ENCODE results near the gene ZNF227.
"Not testable (repeated sequence)": the region's sequence is repeated elsewhere in the genome, so short reads cannot be mapped to it uniquely, and the experiment has no call there.

The ZNF227 gene

GRCh38 chr19:44236384-44236783 is 24.1 kb downstream of the ZNF227 start:
- no peak for DNase-seq (ENCODE audit: low read depth in 2 of 2)

- DNase-seq (ENCODE audit: low read depth in 2 of 2) = not testable (repeated sequence)
Measured at GRCh38 chr19:44252332-44252731, 40.0 kb downstream of the ZNF227 start.

GRCh38 chr19:44253392-44253791 is 41.1 kb downstream of the ZNF227 start:
- not testable (repeated sequence) for DNase-seq (ENCODE audit: low read depth in 2 of 2)

- DNase-seq (ENCODE audit: low read depth in 2 of 2) = no peak
Measured at GRCh38 chr19:44254496-44254895, 42.2 kb downstream of the ZNF227 start.

GRCh38 chr19:44255705-44256411 is 43.5 kb downstream of the ZNF227 start:
- no peak for DNase-seq (ENCODE audit: low read depth in 2 of 2)

- no peak for DNase-seq (ENCODE audit: low read depth in 2 of 2)
Measured at GRCh38 chr19:44258136-44258535, 45.8 kb downstream of the ZNF227 start.

GRCh38 chr19:44258835-44259413 is 46.6 kb downstream of the ZNF227 start:
- DNase-seq (ENCODE audit: low read depth in 2 of 2) = no peak

- no peak for DNase-seq (ENCODE audit: low read depth in 2 of 2)
Measured at GRCh38 chr19:44260343-44260681, 48.0 kb downstream of the ZNF227 start.

- DNase-seq (ENCODE audit: low read depth in 2 of 2) = no peak
Measured at GRCh38 chr19:44260695-44261446, 48.5 kb downstream of the ZNF227 start.

- no peak for DNase-seq (ENCODE audit: low read depth in 2 of 2)
Measured at GRCh38 chr19:44277331-44277730, 65.0 kb downstream of the ZNF227 start.

- DNase-seq (ENCODE audit: low read depth in 2 of 2) = no peak
Measured at GRCh38 chr19:44278181-44278690, 65.9 kb downstream of the ZNF227 start.

GRCh38 chr19:44280916-44281315 is 68.6 kb downstream of the ZNF227 start:
- DNase-seq (ENCODE audit: low read depth in 2 of 2) = no peak

GRCh38 chr19:44282846-44283245 is 70.5 kb downstream of the ZNF227 start:
- no peak for DNase-seq (ENCODE audit: low read depth in 2 of 2)

- DNase-seq (ENCODE audit: low read depth in 2 of 2) = no peak
Measured at GRCh38 chr19:44284968-44285367, 72.6 kb downstream of the ZNF227 start.
